ENCODE data around the gene REV3L.

DNA sequence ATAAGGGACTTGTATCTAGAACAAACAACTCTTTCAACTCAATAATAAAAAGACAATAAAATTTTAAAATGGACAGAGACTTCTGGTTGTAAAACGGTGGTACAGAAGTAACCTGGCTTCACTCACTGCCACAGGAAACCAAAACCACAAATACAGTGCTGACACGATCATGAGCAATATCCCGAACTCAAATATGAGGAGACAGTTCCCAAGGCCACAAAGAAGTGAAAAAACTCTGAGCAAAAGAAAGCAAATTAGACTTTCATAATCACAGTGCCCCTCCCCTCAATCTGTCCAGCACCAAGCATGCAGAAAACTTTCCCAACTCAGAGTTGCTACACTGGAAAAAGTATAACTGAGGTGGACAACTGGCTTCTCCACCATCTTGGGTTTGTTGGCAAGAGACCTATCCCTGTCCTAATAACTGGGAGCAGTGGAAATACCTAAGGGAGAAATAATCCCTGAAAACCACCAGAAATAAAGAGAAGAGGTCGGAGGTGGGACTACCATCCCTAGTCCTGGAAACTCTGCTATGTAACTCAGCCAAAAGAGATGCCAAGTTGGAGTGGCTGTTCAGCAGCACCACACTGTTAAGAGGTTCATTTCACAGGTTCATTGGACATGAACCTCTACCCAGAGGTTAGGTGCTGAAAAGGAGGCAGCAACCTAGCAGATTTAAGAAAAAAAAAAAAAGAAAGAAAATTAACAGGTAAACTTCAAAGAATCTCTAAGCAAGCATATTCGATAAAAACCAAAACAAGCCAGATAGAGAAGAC, 55.5 kb downstream of the REV3L start:
- TF ChIP-seq TAF1 (IDR thresholded peaks at IDR 0.05; ENCODE audit: borderline replicate concordance, low read depth, low read length) (no peak), POLR2A (IDR thresholded peaks at IDR 0.05; ENCODE audit: low read depth, low read length) (no peak), POLR2AphosphoS5 (IDR thresholded peaks at IDR 0.05; ENCODE audit: low read depth, low read length) (no peak)
